GM19193 (cell line): Measurements from ENCODE around the gene SLCO4A1.

ENCODE experiments used
- POLR2A ChIP-seq: IDR thresholded peaks from 4 replicates; pipeline ENCODE4 v1.6.1; 2011; ENCODE audit not compliant: insufficient read depth, insufficient read length; ENCODE audit errors: extremely low read depth

SLCO4A1 gene

GRCh38 chr20:62624719-62625453, 17.4 kb upstream of the SLCO4A1 start:
- TF ChIP-seq POLR2A, result no peak

GRCh38 chr20:62625516-62625915, 16.8 kb upstream of the SLCO4A1 start:
- TF ChIP-seq POLR2A, result no peak

GRCh38 chr20:62625921-62626547, 16.3 kb upstream of the SLCO4A1 start:
- TF ChIP-seq POLR2A, result no peak

- TF ChIP-seq POLR2A, result no peak
Measured at GRCh38 chr20:62627901-62628612, 14.2 kb upstream of the SLCO4A1 start.

- TF ChIP-seq POLR2A, result no peak
Measured at GRCh38 chr20:62628691-62629090, 13.6 kb upstream of the SLCO4A1 start.

GRCh38 chr20:62629864-62630470, 12.3 kb upstream of the SLCO4A1 start:
- no peak for TF ChIP-seq POLR2A

- TF ChIP-seq POLR2A, result no peak
Measured at GRCh38 chr20:62631336-62632308, 10.7 kb upstream of the SLCO4A1 start.

GRCh38 chr20:62632575-62633090, 9.7 kb upstream of the SLCO4A1 start:
- no peak for TF ChIP-seq POLR2A

- no peak for TF ChIP-seq POLR2A
Measured at GRCh38 chr20:62633598-62634329, 8.5 kb upstream of the SLCO4A1 start.

- no peak for TF ChIP-seq POLR2A
Measured at GRCh38 chr20:62634330-62634967, 7.9 kb upstream of the SLCO4A1 start.

- TF ChIP-seq POLR2A, result no peak
Measured at GRCh38 chr20:62635232-62635631, 7.1 kb upstream of the SLCO4A1 start.

- no peak for TF ChIP-seq POLR2A
Measured at GRCh38 chr20:62635852-62636251, 6.5 kb upstream of the SLCO4A1 start.

- no peak for TF ChIP-seq POLR2A
Measured at GRCh38 chr20:62636446-62636845, 5.9 kb upstream of the SLCO4A1 start.
